HG03045 (cell line): Measurements from ENCODE around the gene GART.
A peak's percentile ranks its signal among the peaks of the same experiment; 100 is the strongest.
"Not testable (repeated sequence)": the region's sequence is repeated elsewhere in the genome, so short reads cannot be mapped to it uniquely, and the experiment has no call there.

Experiments used
- ATAC-seq: cut with Tn5 transposase; IDR thresholded peaks from one replicate; pipeline ENCODE4 v1.9.1; 2021; ENCODE audit warnings: mild to moderate bottlenecking, moderate library complexity; ENCODE audit not compliant: unreplicated experiment

The GART gene

GRCh38 chr21:33518899-33519298 lies 23.0 kb downstream of the GART start:
- ATAC-seq, result no peak

- no peak for ATAC-seq
Observed at GRCh38 chr21:33514229-33514628, 27.7 kb downstream of the GART start.

DNA sequence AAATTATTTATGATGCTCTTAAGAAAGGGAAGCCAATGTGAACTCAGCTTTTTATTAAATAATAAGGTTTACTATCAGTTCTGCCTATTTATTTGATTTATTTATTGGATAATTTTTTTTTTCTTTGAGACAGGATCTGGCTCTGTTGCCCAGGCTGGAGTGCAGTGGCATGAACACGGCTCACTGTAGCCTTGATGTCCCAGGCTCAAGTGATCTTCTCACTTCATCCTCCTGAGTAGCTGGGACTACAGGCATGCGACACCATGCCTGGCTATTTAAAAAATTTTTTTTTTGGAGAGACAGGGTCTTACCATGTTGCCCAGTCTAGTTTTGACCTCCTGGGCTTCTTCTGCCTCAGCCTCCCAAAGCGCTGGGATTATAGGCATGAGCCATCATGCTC lies 29.4 kb downstream of the GART start:
- no peak for ATAC-seq

DNA sequence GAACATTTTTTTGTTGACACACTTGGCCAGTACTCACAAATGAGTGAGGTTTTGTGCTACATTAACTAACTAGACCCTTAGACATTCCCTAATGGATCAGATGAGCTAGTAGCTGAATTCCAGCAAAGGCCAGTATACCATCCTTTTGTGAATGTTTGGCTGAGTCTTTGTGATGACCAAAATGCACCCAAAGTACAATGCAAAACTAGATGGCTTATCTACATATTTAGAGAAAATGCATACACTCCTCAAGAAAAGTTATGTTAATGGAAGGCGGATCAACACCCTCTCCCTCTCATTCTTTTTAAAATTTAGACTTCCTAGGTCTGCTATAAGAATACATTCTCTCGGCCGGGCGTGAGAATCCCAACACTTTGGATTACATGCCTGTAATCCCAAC lies 30.3 kb downstream of the GART start:
- ATAC-seq, result no peak

DNA sequence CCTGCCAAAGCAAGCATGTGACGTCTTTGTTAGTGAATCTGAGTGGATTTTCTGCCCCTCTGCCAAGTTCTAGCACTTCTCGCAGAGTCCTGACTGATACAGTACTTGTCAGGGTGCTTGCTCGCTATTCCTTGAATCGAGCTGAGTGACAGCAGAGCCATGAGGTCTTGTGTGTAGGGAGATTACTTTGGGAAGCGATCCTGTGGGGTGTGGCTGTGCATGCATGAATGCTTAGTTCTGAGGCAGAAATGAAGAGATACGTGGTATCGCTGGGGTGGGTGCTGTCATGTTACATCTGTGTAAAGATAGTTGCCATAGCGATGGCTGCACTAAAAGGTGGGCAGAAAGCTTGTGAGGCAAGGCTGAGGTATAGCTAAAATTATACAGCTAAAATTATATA lies 31.1 kb downstream of the GART start:
- ATAC-seq, result no peak

DNA sequence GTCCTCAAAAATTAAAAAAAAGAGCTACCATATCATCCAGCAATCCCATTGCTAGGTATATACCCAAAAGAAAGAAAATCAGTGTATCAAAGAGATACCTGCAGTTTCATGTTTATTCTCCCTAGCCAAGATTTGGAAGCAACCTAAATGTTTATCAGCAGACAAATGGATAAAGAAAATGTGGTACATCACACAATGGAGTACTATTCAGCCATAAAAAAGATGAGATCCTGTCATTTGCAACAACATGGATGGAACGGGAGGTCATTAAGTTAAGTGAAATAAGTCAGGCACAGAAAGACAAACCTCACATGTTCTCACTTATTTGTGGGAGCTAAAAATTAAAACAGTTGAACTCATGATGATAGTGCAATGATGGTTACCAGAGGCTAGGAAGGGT lies 34.9 kb downstream of the GART start:
- ATAC-seq, result not testable (repeated sequence)

GRCh38 chr21:33505833-33506232 lies 36.1 kb downstream of the GART start:
- ATAC-seq, result no peak

DNA sequence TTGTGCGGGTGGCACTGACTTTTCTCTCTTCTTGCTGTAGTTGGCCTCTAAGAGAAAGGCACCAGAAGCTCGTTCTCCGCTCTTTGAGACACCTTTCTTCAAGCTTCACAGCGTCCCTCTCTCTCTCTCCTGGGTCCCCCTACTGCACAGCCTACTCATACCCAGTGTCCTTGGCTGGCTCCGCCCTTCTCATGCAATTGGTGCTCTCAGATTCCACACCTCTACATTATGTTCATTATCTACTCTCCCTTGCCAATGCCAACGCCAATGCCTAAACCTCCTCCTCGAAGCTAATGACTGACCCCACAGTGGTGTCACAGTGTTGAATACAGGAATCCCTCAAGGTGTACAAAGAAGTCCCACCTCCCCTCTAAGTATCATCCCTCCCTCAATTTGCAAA lies 45.6 kb downstream of the GART start:
- no peak for ATAC-seq

DNA sequence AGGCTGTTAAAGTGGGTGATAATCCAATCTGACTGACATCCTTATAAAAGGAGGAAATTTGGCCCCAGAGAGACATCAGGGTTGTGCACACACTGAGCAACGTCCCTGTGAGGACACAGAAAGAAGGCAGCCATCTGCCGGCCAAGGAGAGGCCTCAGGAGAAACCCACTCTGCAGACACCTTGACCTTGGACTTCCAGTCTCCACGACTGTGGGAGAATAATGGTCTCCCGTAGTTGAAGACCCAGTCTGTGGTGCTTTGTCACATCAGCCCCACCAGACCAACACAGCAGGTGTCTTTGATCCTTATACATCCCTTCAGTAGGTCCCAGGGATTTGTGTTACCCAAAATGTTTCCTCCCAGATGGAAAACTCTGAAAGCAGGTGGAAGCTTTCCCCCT lies 46.2 kb downstream of the GART start:
- no peak for ATAC-seq

GRCh38 chr21:33493756-33494155 lies 48.2 kb downstream of the GART start:
- ATAC-seq, result no peak

DNA sequence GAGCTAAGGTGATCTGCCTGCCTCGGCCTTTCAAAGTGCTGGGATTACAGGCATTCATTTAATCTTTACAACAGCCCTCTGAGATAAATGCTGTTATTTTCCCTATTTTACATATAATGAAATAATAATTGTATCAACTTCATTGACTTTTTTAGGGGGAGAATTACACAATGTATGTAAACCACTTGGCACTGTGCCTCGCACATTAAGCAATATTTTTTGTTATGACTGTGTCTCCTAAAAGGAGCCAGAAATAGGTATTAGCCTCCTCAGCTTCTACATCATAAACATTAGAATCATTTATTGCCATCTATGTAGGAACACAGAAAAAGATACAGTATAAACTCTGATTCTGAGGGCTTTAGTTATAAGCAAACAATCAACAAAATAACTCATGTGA lies 49.3 kb downstream of the GART start:
- no peak for ATAC-seq

GRCh38 chr21:33491373-33492102 lies 50.4 kb downstream of the GART start, which contains the start of gene DNAJC28:
Gene DNAJC28 (minus strand): TSS chr21:33491716. CDS start chr21:33489393, 2,323 bp downstream.
- peak; percentile 91 for ATAC-seq

GRCh38 chr21:33490991-33491372 lies 50.9 kb downstream of the GART start:
- no peak for ATAC-seq

DNA sequence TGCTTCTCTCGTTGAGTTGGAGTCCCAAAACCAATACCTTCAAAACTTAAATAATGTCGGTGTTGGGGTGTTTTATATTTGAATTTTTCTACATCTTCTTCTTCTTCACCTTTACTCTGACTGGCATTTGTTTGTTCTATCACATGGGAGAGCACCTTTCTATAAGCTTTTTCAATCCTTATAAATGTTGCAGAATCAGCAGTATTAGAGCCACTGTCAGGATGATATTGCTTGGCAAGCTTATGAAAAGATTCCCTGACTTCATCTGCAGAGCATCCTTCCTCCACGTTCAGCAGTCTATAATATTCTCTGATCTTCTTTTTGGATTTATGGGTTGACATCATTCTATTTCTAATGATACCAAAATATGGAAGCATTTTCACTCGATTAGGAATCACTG lies 53.0 kb downstream of the GART start:
- no peak for ATAC-seq

DNA sequence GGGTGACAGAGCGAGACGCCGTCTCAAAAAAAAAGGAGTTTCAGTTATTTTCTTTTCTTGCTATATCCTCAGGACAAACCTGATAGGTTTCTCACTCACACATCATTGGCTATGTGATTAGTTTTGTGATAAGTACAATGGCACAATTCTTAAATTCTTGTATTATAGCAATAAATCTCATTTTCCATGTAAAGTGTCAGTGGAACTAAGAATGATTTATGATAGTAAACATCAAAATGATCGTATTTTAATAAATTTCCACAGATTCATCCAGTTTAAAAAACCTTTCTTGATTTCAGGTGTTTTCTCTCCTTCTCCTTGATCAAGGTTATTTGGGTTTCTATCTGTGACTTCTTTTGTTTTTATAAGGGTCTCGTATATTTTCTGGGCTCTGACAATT lies 53.9 kb downstream of the GART start:
- ATAC-seq, result no peak

- no peak for ATAC-seq
Observed at GRCh38 chr21:33481314-33481943, 60.5 kb downstream of the GART start.

DNA sequence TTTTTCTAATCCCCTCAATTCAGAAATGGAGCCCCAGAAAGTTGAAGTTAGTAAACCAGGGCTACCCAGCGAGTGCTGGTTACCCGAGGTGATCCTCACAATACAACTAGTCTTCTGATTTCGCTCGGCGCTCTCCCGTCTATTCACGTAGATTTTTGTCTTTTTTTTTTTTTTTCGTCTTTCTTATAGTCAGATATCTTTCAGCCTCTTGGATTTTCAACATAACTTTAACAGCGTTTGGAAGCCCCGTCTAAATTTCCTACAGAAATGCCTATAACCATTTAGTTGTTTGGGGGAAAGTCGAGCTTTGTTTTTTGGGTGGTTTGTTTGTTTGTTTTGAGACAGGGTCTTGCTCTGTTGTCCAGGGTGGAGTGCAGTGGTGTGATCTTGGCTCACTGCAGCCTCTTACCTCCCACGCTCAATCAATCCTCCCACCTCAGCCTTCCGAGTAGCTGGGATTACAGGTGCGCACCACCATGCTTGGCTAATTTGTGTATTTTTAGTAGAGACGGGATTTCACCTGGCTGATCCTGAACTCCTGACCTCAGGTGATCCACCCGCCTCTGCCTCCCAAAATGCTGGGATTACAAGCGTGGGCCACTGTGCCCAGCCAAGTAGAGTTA lies 61.3 kb downstream of the GART start:
- ATAC-seq, result no peak

DNA sequence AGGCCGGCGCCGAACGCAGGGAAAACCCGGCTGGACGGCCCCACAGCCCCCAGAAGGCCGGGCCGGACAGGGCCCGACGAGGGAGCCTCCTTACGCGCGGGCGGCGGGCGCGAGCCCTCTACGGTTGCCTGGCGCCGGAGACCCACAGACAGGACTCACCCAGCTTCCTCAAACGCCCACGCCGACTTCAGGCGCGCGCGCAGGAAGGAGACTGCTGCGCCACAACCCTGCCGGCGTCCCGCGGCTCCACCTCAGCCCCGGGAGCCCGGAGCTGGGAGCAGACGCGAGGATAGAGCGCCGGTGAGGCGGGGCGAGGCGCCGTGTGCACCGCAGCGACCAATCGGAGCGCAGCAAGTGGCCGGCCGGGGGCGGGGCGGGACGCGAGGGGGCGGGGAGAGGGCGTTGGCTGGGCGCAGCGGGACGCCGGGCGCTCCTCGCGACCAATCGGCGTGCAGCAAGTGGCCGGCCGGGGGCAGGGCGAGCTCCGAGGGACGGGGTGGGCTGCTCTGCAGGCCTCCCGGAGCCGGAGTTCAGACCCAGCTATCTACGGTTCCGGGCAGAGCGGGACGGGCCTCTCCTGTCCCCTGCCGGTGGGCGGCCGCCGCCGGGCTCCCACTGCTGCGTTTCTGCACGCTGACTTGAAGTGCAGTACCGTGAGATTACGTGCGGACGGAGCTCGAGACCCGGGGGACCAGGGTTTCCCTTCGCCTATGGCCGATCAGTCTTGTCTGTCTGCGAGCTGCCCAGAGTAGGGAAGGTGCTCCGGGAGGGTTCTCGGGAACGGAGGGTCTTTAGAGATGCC lies 62.0 kb downstream of the GART start, which contains the start of gene TMEM50B:
Gene TMEM50B, minus strand, starts transcription at position 296 of the 802 bp plus-strand sequence. CDS start 11,089 bp downstream, outside the sequence.
- ATAC-seq, result peak; percentile 93

GRCh38 chr21:33478935-33479678 lies 62.8 kb downstream of the GART start:
- ATAC-seq, result peak; percentile 28

DNA sequence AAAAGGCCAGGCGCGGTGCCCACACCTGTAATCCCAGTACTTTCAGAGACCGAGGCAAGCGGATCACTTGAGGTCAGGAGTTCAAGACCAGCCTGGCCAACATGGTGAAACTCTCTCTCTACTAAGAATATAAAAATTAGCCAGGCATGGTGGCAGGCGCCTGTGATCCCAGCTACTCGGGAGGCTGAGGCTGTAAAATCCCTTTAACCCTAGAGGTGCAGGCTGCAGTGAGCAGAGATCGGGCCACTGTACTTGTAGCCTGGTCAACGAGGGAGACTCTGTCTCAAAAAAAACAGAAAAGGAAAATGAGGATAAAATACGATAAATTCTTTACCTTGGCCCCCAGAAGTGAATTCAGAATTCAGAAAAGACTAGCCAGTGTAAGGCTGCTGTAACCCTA lies 63.7 kb downstream of the GART start:
- ATAC-seq, result no peak

GRCh38 chr21:33477066-33477465 lies 64.9 kb downstream of the GART start:
- no peak for ATAC-seq
